Upper lobe of right lung (tissue), 1 donor: ENCODE data around the gene SP9. TPM values are rescaled to one million over a fixed set of nuclear protein-coding genes. Genes with fewer than 3 reads are reported as not detected.

Source experiments
- ATAC-seq: fragments of 200-7000 bp; cut with Tn5 transposase; one replicate; pipeline ENCODE4 v1.9.1; 2020; ENCODE audit warnings: mild to moderate bottlenecking, moderate library complexity
- DNase-seq: peaks from one replicate; pipeline ENCODE4 v3.0.0-alpha.2; 2020
- H3K27ac ChIP-seq: fragments of 200-600 bp; one replicate; pipeline ENCODE4 v1.8.0; 2022
- H3K27me3 ChIP-seq: fragments of 200-600 bp; one replicate; pipeline ENCODE4 v1.8.0; 2022; ENCODE audit warnings: mild to moderate bottlenecking
- H3K36me3 ChIP-seq: fragments of 200-600 bp; one replicate; pipeline ENCODE4 v1.8.0; 2022
- H3K4me1 ChIP-seq: fragments of 200-600 bp; one replicate; pipeline ENCODE4 v1.8.0; 2022
- H3K4me3 ChIP-seq: fragments of 200-600 bp; one replicate; pipeline ENCODE4 v1.8.0; 2022; ENCODE audit warnings: mild to moderate bottlenecking
- H3K9me3 ChIP-seq: fragments of 200-600 bp; one replicate; pipeline ENCODE4 v1.8.0; 2022
- CTCF ChIP-seq: fragments of 200-600 bp; IDR thresholded peaks from one replicate; pipeline ENCODE4 v1.8.0; 2022; ENCODE audit warnings: antibody characterized with exemption
- intact Hi-C: fragments of 100-400 bp; cut with DNase I; formaldehyde crosslinking; loops from one replicate; pipeline ENCODE4 v1.11.0; 2022
- total RNA-seq: library from RNA; stranded (reverse); fragmentation: NEBNext Ultra II Directional; extraction: Animal tissue kit (Norgen Biotek cat#: 25700); gene quantifications from one replicate; pipeline ENCODE4 v1.2.1, GENCODE V29; 2021
- donor health status: DM: no; HTN: yes; CAD: no; lungs with severe emphysema.

The SP9 gene
- total RNA-seq, 1 donor from 2014 or later, result not detected

GRCh38 chr2:174322149-174322548 is 12.6 kb upstream of the SP9 start:
- H3K27me3 ChIP-seq, result peaks cover 55% of the 10 kb centered on the region
- no peak overlapping the region for H3K27ac ChIP-seq
- no peak for TF ChIP-seq CTCF
- intact Hi-C loops, result no loop called here
- no peak overlapping the region for H3K4me3 ChIP-seq
- no peaks in the 10 kb centered on the region for H3K9me3 ChIP-seq
- ATAC-seq, result no peak
- H3K36me3 ChIP-seq, result no peaks in the 10 kb centered on the region
- no peak for DNase-seq
- peaks cover 13% of the 10 kb centered on the region for H3K4me1 ChIP-seq

GRCh38 chr2:174322746-174323145 is 12.0 kb upstream of the SP9 start:
- DNase-seq, result no peak
- H3K27me3 ChIP-seq, result peaks cover 61% of the 10 kb centered on the region
- H3K9me3 ChIP-seq, result no peaks in the 10 kb centered on the region
- no peak for ATAC-seq
- no peaks in the 10 kb centered on the region for H3K36me3 ChIP-seq
- H3K4me1 ChIP-seq, result peaks cover 15% of the 10 kb centered on the region
- TF ChIP-seq CTCF, result no peak
- intact Hi-C loops, result no loop called here
- no peak overlapping the region for H3K27ac ChIP-seq
- H3K4me3 ChIP-seq, result no peak overlapping the region

- Histone ChIP-seq H3K27ac (no peak overlapping the region), H3K36me3 (no peaks in the 10 kb centered on the region), H3K4me3 (no peak overlapping the region), H3K9me3 (no peaks in the 10 kb centered on the region), H3K4me1 (peaks cover 15% of the 10 kb centered on the region), H3K27me3 (peaks cover 61% of the 10 kb centered on the region)
- intact Hi-C loops, result no loop called here
- ATAC-seq (no peak), DNase-seq (no peak)
- TF ChIP-seq CTCF, result no peak
Observed at GRCh38 chr2:174324530-174324929, 10.2 kb upstream of the SP9 start.

GRCh38 chr2:174325373-174326160 is 9.2 kb upstream of the SP9 start:
- peaks cover 71% of the 10 kb centered on the region for H3K27me3 ChIP-seq
- H3K4me3 ChIP-seq, result peak overlapping the region; percentile 41
- peaks cover 15% of the 10 kb centered on the region for H3K4me1 ChIP-seq
- TF ChIP-seq CTCF, result no peak
- no peaks in the 10 kb centered on the region for H3K36me3 ChIP-seq
- intact Hi-C loops, result no loop called here
- H3K9me3 ChIP-seq, result no peaks in the 10 kb centered on the region
- H3K27ac ChIP-seq, result no peak overlapping the region
- DNase-seq (no peak), ATAC-seq (peak; percentile 29)

GRCh38 chr2:174326161-174327020 is 8.4 kb upstream of the SP9 start:
- Histone ChIP-seq H3K4me3 (peak overlapping the region; percentile 41), H3K27me3 (peaks cover 79% of the 10 kb centered on the region), H3K36me3 (no peaks in the 10 kb centered on the region), H3K4me1 (peaks cover 15% of the 10 kb centered on the region), H3K27ac (no peak overlapping the region), H3K9me3 (no peaks in the 10 kb centered on the region)
- ATAC-seq (peak; percentile 51), DNase-seq (no peak)
- TF ChIP-seq CTCF, result no peak
- intact Hi-C loops, result no loop called here
